GM10266 (cell line): ENCODE data around the gene TBXAS1.

Experiments used
- DNase-seq: peaks from one replicate; pipeline ENCODE4 v3.0.0; 2012; ENCODE audit errors: extremely low spot score
- CTCF ChIP-seq: IDR thresholded peaks from 2 replicates; pipeline ENCODE4 v1.5.1; 2012; ENCODE audit warnings: mild to moderate bottlenecking, low read depth; ENCODE audit not compliant: control insufficient read depth, insufficient read depth; ENCODE audit errors: missing control alignments

The TBXAS1 gene

GRCh38 chr7:139897422-139898090, 68.5 kb downstream of the TBXAS1 start:
- no peak for DNase-seq
- TF ChIP-seq CTCF: no peak

GRCh38 chr7:139898483-139898882, 69.4 kb downstream of the TBXAS1 start:
- no peak for TF ChIP-seq CTCF
- DNase-seq: no peak

GRCh38 chr7:139899328-139899955, 70.4 kb downstream of the TBXAS1 start:
- TF ChIP-seq CTCF: no peak
- no peak for DNase-seq

GRCh38 chr7:139900326-139900725, 71.3 kb downstream of the TBXAS1 start:
- TF ChIP-seq CTCF: no peak
- DNase-seq: no peak

- DNase-seq: no peak
- no peak for TF ChIP-seq CTCF
These were observed 72.2 kb downstream of the TBXAS1 start for GRCh38 chr7:139901056-139901795.

- DNase-seq: no peak
- TF ChIP-seq CTCF: no peak
These were observed 72.8 kb downstream of the TBXAS1 start for GRCh38 chr7:139901901-139902300.
